ES-I3 (cell line): ENCODE results near the gene FLT1.

Source experiments
- H3K36me3 ChIP-seq: 2 replicates; pipeline ENCODE4 v1.6.1; 2013; ENCODE audit warnings: mild to moderate bottlenecking, low read length, control low read depth, moderate library complexity; ENCODE audit not compliant: insufficient read depth
- H3K4me1 ChIP-seq: 2 replicates; pipeline ENCODE4 v1.6.1; 2013; ENCODE audit warnings: mild to moderate bottlenecking, control low read depth, low read length; ENCODE audit not compliant: insufficient read depth
- H3K9ac ChIP-seq: 2 replicates; pipeline ENCODE4 v1.6.1; 2013; ENCODE audit warnings: low read depth, mild to moderate bottlenecking, low read length, moderate library complexity
- H3K9me3 ChIP-seq: 2 replicates; pipeline ENCODE4 v1.6.1; 2013; ENCODE audit warnings: mild to moderate bottlenecking, low read length, moderate library complexity; ENCODE audit not compliant: control insufficient read depth, insufficient read depth

Gene FLT1

DNA sequence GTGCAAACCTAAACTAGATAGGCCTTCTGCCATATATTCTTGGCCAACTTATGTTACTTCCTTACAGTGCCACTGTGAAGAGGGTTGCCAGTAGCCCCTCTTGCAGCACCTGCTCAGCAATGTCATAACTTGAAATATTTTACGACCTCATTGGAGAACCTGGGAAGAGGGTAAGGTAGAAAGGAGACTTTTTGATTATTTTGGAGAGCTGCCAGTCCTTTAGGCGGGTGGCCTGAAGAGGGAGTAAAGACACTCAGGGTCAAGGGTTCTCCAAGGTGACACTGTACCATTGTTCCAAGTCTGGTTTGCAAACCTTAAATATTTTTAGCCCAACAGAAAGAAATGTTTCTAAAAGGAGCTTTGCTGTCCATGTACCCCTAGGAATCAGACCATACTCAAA is 118.3 kb downstream of the FLT1 start:
- Histone ChIP-seq H3K4me1 (0 out of 2 replicates have a peak, but pooled peaks cover 6% of the 10 kb centered on the region), H3K9ac (no peak overlapping the region), H3K9me3 (no peaks in the 10 kb centered on the region), H3K36me3 (0 out of 2 replicates have a peak, but pooled peaks cover under 1% of the 10 kb centered on the region)

DNA sequence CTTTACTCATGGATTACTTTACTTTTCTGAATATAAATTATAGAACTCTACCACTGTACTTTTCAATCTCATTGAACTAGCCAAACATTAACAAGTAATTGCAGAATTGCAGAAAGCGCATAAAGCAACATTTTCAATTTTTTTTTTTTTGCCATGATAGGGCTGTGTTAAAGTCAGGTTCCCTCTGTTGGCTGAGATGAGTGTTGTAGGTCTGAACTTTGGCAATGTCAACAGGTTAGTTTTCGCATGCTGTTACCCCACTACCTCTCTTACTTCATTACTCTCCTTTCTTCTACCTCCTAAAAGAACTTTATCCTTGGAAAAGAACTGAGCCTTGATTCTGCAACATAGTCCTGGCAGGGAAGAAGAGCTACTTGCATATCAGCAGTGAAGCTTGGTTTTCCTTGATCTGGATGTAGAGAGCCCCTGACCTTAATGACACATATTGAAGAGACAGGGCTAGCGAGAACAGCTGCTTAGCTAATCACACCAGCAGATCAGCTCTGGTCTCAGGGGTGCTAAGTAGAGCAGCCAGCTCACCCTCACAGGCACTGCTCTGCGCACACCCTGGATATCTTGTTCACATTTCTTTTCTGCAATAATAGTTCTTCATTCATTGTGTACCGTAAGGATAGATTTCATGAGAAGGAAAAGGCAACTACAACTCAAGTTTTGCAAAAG is 119.5 kb downstream of the FLT1 start:
- Histone ChIP-seq H3K9me3 (no peaks in the 10 kb centered on the region), H3K36me3 (0 out of 2 replicates have a peak, but pooled peaks cover 3% of the 10 kb centered on the region), H3K4me1 (0 out of 2 replicates have a peak, but pooled peaks cover 6% of the 10 kb centered on the region), H3K9ac (no peak overlapping the region)

DNA sequence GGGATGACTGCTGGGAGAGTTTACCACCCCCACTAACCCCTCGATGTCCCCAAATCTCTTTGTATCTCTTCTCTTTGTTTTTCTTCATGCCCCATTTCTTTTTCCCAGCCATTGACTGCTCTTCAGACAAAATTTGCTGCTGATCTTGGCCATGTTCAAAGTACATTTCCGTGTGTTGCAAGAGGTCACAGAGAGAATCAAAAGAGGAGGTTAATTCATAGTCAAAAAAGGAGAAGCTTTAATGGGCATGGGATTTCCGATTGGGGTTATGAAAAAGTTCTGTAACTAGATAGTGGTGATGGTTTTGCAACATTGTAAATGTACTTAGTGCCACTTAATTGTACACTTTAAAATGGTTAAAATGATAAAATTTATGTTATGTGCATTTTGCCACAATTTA is 121.1 kb downstream of the FLT1 start:
- H3K9ac ChIP-seq = no peak overlapping the region
- H3K36me3 ChIP-seq = 0 out of 2 replicates have a peak, but pooled peaks cover 3% of the 10 kb centered on the region
- no peaks in the 10 kb centered on the region for H3K4me1 ChIP-seq
- H3K9me3 ChIP-seq = no peaks in the 10 kb centered on the region

DNA sequence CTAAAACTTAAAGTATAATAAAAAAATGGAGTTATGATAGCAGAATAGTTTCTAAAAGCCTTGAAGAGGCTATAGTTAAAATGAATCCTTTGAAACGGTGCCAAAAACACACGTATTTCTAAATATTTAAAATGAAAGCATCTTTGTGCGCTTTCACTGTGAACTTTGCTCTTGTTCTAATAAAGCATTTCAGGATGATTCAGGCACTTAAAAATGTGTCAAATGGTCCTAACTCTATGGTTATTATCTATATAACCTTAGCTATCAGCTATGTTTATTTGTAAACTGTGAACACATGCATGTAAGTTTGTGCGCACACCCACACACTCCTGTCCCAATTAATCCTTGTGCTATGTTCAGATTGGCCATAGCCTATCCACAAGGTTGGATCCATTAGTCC is 124.5 kb downstream of the FLT1 start:
- Histone ChIP-seq H3K4me1 (no peaks in the 10 kb centered on the region), H3K36me3 (0 out of 2 replicates have a peak, but pooled peaks cover 3% of the 10 kb centered on the region), H3K9me3 (no peaks in the 10 kb centered on the region)

DNA sequence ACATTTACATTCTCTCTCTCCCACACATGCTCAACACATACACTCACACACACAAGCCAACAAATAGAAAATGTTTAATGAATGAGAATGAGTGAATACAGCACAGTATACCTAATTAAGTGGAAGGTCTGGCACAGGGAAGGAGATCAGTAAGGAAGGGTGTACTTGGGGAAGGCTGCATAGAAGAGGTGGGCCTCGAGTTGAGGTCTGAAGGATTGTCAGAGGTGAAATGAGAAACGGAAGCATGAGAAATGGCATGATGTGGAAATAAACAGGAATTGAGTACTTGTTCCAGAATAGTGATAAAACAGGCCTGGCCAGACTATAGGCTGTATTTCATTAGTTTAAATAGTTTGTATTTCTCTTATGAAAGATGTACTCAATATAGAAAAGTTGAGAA is 136.2 kb downstream of the FLT1 start:
- peaks cover 26% of the 10 kb centered on the region for H3K4me1 ChIP-seq
- H3K9me3 ChIP-seq = no peaks in the 10 kb centered on the region
- H3K36me3 ChIP-seq = no peaks in the 10 kb centered on the region
- no peak overlapping the region for H3K9ac ChIP-seq

More for the DNA sequence above, 124.5 kb downstream of the FLT1 start:
- no peak overlapping the region for H3K9ac ChIP-seq

DNA sequence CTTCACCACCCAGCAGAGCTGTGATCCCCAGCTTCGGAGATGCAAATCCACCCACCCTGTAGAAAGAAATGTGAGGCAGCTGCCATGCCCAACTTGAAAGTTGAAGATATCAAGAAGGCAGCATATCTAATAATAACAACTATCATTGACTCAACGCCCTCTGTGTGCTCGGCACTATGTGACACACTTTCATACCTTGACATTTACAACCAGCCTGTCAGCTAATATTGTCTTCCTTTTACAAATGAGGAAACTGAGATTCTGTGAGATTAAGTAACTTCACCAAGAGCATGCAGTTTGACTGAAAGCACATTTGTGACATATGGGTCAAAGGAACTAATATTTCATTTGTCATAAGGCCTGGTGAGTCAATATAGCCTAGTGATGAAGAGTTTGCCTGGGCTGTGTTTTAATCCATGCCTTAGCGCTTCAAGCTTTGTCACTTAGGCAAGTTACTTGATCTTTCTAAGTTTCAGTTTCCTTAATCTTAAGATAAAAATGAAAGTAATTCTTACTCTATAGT is 137.0 kb downstream of the FLT1 start:
- no peaks in the 10 kb centered on the region for H3K36me3 ChIP-seq
- H3K9ac ChIP-seq = no peak overlapping the region
- no peaks in the 10 kb centered on the region for H3K9me3 ChIP-seq
- H3K4me1 ChIP-seq = peaks cover 26% of the 10 kb centered on the region

DNA sequence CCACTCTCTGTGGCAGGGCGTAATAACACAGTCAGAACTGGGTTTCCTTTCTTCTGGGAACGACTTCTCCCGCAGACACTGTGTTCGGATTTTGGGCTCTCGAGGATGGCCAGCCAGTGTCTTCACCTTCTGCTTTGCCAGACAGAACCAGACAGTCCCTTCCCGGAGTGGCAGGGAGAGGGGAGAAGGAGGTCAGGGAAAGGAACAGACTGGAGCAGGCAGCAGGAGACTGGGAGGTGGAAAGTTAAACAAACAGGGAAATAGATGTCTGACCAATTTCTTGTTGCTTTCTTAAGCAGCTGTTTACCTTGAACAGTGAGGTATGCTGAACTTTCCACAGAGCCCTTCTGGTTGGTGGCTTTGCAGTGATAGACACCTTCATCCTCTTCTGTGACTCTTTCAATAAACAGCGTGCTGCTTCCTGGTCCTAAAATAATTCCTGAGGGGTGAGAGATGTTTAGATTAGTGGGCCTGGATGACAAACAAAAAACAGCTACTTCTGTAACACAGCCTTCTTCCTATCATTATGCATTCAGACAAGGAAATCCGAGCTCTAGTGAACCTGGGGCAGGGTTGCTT is 137.6 kb downstream of the FLT1 start:
- Histone ChIP-seq H3K36me3 (no peaks in the 10 kb centered on the region), H3K4me1 (peaks cover 26% of the 10 kb centered on the region), H3K9me3 (no peaks in the 10 kb centered on the region), H3K9ac (no peak overlapping the region)

DNA sequence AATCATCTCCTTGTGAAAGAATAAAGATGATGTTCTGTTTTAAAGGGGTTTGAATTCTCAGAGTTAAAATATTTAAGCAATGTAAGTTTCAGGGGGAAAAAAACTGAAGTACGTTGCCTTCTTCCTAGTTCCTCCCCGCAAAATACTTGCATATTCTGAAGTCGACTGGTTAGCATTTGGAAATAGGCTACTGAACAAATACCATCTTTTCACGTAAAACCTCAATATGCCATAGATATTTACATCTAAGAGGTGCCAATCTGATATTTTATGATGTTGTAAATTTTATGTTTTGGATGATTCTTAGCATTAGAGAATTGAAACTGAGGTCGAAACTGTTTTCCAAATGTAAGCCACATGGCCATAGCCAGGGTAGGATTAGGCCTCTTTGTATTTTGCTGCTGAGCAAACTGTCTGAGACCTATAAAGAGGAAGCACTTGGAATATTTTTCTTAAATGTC is 138.3 kb downstream of the FLT1 start:
- H3K36me3 ChIP-seq = no peaks in the 10 kb centered on the region
- H3K9ac ChIP-seq = no peak overlapping the region
- peaks cover 26% of the 10 kb centered on the region for H3K4me1 ChIP-seq
- no peaks in the 10 kb centered on the region for H3K9me3 ChIP-seq

DNA sequence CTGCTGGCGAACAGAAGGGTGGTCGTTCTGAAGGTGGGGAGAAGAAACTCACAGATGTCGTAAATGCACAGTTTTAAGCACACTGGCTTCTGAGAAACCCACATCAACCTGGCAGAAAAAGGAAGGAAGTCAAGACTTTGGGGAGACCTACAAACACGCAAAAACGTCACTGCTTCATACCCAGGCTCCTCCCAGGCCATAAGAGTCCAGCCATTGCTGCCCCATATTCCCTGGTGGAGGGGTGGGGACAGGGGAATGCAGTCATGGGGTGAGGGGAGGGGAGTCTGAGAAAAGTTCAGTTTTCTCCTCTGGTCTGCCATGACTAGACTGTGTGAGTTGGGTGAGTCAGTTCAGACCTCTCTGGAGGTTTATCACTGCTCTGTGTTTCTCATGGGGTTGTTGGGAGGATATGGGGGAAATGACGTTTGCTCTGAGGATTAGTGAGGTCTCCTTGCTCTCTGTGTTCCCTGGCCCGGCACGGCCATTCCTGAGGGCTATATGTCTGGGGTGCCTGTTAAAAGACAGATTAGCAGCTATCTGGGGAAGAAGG is 139.0 kb downstream of the FLT1 start:
- no peaks in the 10 kb centered on the region for H3K9me3 ChIP-seq
- H3K36me3 ChIP-seq = no peaks in the 10 kb centered on the region
- no peak overlapping the region for H3K9ac ChIP-seq
- H3K4me1 ChIP-seq = peaks cover 32% of the 10 kb centered on the region

DNA sequence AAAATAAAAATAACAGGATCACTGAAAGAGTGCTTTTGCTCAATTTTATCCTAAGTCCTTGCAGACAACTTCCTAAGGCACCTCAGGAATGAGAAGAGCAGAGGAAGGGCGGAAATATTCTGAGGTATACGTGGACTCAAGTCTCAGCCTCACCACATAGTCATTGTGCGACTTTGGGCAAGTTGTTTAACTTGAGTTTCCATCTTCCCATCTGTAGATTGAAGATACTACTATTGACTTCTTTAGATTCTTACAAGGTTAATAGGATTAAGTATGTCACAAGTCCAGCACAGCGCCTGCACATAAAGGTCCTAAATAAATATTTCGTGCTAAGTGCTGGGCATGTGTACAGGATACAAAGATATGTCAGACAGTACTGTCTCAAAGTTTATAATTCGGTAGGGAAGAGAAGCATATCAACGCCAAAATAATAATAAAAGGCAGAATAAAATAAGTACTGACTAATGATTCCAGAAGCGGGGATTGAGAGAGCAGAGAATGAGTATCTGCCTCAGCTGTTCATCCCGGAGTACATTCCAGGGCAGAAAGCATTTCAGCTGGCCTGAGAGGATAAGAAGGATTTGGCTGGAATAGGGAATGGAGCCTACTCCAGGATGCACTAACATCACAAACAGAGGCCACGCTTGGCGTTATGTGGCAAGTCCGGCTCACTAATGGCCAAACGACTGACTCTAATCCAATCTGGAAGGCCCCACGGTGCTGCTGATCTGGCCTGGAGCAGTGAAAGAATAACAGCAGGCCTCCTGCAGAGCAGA is 139.7 kb downstream of the FLT1 start:
- Histone ChIP-seq H3K36me3 (no peaks in the 10 kb centered on the region), H3K9me3 (no peaks in the 10 kb centered on the region), H3K4me1 (peaks cover 36% of the 10 kb centered on the region), H3K9ac (no peak overlapping the region)

DNA sequence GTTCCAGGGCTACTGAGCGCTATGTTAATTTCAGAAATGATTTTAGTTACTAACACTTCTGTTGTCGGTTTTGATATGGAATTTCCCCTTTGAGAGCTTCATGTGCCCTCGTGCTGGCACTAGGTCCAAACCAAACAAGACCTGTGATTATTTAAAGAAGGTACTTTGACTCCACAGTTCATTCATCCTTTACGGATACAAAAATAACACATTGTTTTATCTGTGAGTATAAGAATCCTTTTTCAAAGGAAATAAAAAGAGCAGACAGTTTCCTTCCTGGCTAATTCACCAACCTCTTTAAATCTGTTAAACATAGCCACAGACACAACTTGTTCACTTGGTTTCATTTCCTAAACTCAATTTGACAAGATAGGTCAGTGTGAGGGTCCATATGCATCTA is 141.2 kb downstream of the FLT1 start:
- H3K9me3 ChIP-seq = no peaks in the 10 kb centered on the region
- H3K9ac ChIP-seq = no peak overlapping the region
- peaks cover 36% of the 10 kb centered on the region for H3K4me1 ChIP-seq
- no peaks in the 10 kb centered on the region for H3K36me3 ChIP-seq

DNA sequence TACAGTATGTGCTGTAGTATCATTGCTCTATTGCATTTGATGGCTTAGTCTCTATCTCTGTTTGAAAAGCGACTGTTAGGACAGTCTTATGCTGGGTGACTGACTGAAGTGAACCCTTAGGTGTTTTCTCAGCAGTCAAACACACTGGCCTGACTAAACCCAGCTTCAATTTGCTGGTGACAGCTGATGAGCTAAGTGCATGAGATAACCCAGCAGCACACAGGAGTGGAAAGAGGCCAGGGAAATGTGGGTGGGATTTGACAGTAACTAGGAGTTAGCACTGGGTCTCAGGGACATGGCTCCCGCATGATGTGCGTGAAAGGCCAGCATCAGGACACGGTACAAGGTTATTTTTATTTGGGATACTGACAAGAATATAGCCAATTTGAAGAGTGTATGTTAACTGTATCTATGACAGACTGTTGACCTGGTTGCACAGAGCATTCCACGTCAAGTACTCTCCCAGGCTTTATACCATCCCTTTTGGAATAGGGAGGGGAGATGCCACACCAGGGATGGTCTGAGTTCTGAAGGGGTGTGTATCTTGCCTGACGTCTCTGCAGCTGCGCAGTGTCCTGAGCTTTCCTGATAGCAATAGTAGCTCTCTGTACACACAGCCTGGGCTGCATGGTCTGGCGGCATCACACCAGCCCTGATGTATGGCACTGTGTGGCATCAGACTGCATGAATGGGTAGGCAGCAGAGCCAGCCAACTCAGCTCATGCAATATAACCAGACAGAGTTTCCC is 144.8 kb downstream of the FLT1 start:
- Histone ChIP-seq H3K9me3 (no peaks in the 10 kb centered on the region), H3K9ac (no peak overlapping the region), H3K4me1 (peaks cover 15% of the 10 kb centered on the region), H3K36me3 (no peaks in the 10 kb centered on the region)

DNA sequence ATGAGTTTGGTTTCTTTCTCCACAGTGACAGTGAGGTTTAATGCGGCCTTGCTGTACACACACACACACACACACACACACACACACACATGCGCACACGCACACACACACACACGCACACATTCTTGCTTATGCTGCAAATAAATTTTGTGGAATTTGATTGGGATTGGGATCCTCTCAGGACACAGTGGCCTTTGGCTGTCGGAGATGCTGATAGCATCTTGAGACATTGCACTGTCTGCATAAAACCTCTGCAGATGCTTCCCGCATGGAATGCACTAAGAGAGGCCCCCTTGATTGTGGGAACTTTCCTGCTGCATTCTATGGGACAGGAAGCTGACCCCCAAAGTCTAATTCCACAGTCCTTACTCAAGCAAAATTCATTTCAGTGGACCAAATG is 145.6 kb downstream of the FLT1 start:
- peaks cover 14% of the 10 kb centered on the region for H3K4me1 ChIP-seq

More for the DNA sequence above, 145.6 kb downstream of the FLT1 start:
- Histone ChIP-seq H3K9me3 (no peaks in the 10 kb centered on the region), H3K9ac (no peak overlapping the region), H3K36me3 (no peaks in the 10 kb centered on the region)
